GM21423 (cell line): ENCODE measurements around the gene AK5.

Experiments
- ATAC-seq: cut with Tn5 transposase; IDR thresholded peaks from one replicate; pipeline ENCODE4 v1.9.1; 2021; ENCODE audit warnings: mild to moderate bottlenecking, moderate library complexity; ENCODE audit not compliant: unreplicated experiment

Gene AK5

DNA sequence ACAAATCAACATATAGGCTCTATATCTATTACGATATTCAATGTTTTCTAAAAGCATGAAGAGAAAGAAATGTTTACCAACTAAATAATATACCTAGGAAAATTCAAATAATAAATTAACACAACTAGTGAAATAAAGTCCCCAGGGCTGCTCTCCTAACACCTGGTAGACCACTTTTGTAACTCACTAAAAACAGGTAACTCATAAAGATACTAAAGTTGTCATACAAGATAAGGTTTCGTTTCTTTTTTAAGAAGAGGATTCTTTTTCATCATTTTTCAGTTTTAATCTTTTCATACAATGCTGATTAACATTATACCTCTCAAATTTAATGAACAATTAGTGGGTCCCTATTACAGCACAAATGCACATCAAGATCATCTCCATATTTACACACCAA is 301.7 kb downstream of the AK5 start:
- ATAC-seq, result no peak

GRCh38 chr1:77584884-77585283 is 303.1 kb downstream of the AK5 start:
- ATAC-seq, result no peak

- no peak for ATAC-seq
Measured at GRCh38 chr1:77585610-77586314, 303.9 kb downstream of the AK5 start.

DNA sequence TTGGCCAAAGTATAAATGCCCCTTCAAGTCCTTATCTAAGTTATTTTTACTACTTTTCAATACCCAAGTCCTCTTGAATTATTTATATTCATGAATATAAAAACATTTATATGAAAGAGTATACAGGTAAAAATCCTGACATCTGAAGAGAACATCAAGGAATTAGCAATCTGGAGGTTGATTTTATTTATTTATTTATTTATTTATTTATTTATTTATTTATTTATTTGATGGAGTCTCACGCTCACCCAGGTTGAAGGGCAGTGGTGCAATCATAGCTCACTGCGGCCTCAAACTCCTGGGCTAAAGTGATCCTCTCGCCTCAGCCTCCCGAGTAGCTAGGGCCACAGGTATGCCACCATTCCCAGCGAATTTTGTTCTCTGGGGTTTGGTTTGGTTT is 307.4 kb downstream of the AK5 start:
- ATAC-seq, result no peak

DNA sequence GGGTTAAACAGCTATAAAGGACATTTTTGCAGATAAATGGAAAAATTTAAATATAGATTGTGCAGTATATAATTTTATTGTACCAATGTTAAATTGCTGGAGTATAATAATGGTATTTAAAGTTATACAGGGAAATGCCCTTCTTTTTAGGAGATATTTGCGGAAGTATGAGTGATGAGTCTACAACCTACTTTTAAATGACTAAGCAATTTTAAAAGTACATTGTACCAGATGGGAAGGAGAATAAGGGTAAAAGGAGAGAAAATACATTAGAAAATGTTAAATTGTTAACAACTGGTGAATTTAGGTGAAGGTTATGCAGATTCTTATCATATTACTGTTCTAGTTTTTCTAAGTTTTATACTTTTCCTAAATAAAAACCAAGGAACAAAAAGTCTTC is 308.8 kb downstream of the AK5 start:
- ATAC-seq, result no peak

DNA sequence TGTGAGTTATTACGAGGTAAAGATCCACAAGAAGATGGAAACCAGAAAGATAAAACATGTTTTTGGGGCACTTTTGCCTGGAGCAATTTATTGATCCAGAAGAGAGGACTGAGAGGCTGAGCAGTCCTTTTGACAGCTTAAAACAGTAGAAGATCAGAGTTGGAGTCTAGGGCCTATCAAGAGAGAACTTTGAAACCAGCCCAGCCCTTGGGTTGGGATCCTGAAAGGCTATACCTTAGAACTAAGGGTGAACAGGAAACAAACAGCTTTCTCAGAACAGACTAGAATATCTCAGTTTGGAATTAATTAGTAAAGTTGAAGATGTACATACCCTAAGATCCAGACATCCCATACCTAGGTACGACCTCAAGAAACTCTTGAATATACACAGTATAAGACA is 311.1 kb downstream of the AK5 start:
- no peak for ATAC-seq

DNA sequence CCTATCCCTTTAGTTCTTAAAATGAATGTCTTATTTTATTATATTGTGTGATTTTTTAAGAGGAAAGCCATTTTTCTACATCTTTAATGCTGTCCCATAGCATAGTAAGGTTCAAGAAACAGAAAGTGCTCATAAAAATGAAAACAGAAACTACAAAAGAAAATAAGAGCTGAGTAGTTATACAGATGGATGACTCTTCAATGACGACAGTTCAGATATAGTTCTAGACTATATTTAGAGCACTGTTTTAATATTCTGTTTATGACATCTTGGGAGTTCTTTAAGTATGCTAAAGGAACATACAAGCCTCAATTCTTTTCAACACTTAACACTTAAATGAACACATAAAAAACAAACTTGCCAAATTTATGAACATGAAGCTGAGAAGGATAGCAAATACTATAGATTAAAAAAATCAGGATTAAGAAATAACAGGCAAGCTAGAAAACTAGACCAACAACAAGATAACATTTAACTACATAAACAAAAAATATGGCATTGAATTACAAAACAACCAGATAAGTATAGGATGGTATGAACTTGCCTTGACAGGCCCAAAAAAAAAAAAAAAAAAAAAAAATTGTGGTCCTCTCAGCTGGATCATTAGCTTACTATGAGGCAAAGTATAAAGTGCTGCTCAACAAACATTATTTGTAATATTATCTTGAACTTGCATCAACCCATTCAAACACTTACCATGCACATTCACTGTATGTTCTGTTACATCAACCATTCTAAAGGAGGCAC is 312.7 kb downstream of the AK5 start:
- ATAC-seq, result peak; percentile 89

- no peak for ATAC-seq
Measured at GRCh38 chr1:77597310-77597709, 315.5 kb downstream of the AK5 start.

DNA sequence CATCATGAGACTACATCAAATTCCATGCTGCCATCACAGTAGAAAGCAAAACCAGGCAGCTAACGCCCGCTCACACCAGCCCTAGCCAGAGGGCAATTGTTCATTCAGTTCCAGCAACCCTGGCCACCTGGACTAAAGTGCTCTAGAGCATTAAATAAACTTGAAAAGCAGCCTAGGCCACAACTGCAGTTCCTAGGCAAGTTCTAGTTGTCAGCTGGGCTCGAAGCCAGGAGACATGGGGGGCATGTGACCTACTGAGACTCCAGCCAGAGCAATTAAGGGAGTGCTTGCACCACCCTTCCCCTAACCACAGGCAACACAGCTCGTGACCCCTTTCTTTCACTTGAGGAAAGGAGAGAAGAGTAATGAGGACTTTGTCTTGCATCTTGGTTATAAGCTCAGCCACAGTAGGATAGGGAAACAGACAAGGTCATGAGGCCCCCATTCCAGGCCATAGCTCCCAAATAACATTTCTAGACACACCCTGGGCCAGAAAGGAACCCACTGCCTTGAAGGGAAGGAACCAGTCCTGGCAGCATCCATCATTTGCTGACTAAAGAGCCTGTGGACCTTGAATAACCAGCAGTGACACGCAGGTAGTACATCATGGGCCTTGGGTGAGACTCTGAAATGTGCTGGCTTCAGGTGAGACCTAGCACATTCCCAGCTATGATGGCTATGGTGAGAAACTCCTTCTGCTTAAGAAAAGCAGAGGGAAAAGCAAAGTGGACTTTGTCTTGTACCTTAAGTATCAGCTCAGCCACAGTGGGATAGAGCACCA is 323.6 kb downstream of the AK5 start:
- no peak for ATAC-seq

DNA sequence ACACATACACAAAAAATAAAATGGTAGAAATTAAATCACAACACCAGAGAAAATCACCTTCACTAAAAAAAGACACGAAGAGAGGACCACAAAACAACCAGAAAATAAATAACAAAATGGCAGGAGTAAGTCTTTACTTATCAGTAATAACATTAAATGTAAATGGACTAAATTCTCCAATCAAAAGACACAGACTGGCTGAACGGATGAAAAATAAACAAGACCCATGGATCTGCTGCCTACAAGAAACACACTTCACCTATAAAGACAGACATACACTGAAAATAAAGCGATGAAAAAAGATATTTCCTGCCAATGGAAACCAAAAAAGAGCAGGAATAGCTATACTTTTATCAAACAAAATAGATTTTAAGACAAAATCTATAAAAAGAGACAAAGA is 327.1 kb downstream of the AK5 start:
- no peak for ATAC-seq
